ENCODE results near the gene C1D. TPM values are rescaled to one million over a fixed set of nuclear protein-coding genes. Genes with fewer than 3 reads are reported as not detected.

Gene C1D
- total RNA-seq, 1 donor from 2014 or later, result 19.5 TPM

GRCh38 chr2:68024450-68024849, 38.4 kb downstream of the C1D start:
- Histone ChIP-seq H3K27me3 (no peaks in the 10 kb centered on the region), H3K36me3 (no peaks in the 10 kb centered on the region), H3K27ac (no peak overlapping the region), H3K4me3 (no peak overlapping the region), H3K4me1 (no peaks in the 10 kb centered on the region), H3K9me3 (no peaks in the 10 kb centered on the region)
- DNase-seq (no peak), ATAC-seq (no peak)
- no peak for TF ChIP-seq CTCF (IDR thresholded peaks at IDR 0.05)
- intact Hi-C loops (cut with DNase I), result no loop called here

GRCh38 chr2:68023904-68024303, 38.9 kb downstream of the C1D start:
- ATAC-seq (peak; percentile 12), DNase-seq (no peak)
- no peak for TF ChIP-seq CTCF (IDR thresholded peaks at IDR 0.05)
- H3K4me1 ChIP-seq, result no peaks in the 10 kb centered on the region
- no peaks in the 10 kb centered on the region for H3K9me3 ChIP-seq
- no peaks in the 10 kb centered on the region for H3K36me3 ChIP-seq
- no peaks in the 10 kb centered on the region for H3K27me3 ChIP-seq
- intact Hi-C loops (cut with DNase I), result no loop called here
- no peak overlapping the region for H3K27ac ChIP-seq
- H3K4me3 ChIP-seq, result no peak overlapping the region

- no peak for ATAC-seq
- H3K4me3 ChIP-seq, result no peak overlapping the region
- intact Hi-C loops (cut with DNase I), result no loop called here
Measured at GRCh38 chr2:68018727-68019126, 44.1 kb downstream of the C1D start.

GRCh38 chr2:68009526-68009925, 53.3 kb downstream of the C1D start:
- ATAC-seq, result no peak
- no peaks in the 10 kb centered on the region for H3K4me1 ChIP-seq

More at GRCh38 chr2:68018727-68019126, 44.1 kb downstream of the C1D start:
- DNase-seq, result no peak
- no peak overlapping the region for H3K27ac ChIP-seq
- H3K27me3 ChIP-seq, result no peaks in the 10 kb centered on the region
- no peaks in the 10 kb centered on the region for H3K36me3 ChIP-seq
- H3K9me3 ChIP-seq, result no peaks in the 10 kb centered on the region
- no peaks in the 10 kb centered on the region for H3K4me1 ChIP-seq
- no peak for TF ChIP-seq CTCF (IDR thresholded peaks at IDR 0.05)

GRCh38 chr2:68000170-68000825, 62.5 kb downstream of the C1D start:
- no peak overlapping the region for H3K4me3 ChIP-seq
- intact Hi-C loops (cut with DNase I), result no loop called here
- ATAC-seq, result no peak

More at GRCh38 chr2:68009526-68009925, 53.3 kb downstream of the C1D start:
- Histone ChIP-seq H3K27me3 (no peaks in the 10 kb centered on the region), H3K36me3 (no peaks in the 10 kb centered on the region), H3K4me3 (no peak overlapping the region), H3K9me3 (no peaks in the 10 kb centered on the region), H3K27ac (no peak overlapping the region)
- TF ChIP-seq CTCF (IDR thresholded peaks at IDR 0.05), result no peak
- intact Hi-C loops (cut with DNase I), result no loop called here
- no peak for DNase-seq

More at GRCh38 chr2:68000170-68000825, 62.5 kb downstream of the C1D start:
- H3K36me3 ChIP-seq, result no peaks in the 10 kb centered on the region
- H3K27me3 ChIP-seq, result no peaks in the 10 kb centered on the region
- no peaks in the 10 kb centered on the region for H3K9me3 ChIP-seq
- no peak for DNase-seq
- no peaks in the 10 kb centered on the region for H3K4me1 ChIP-seq
- TF ChIP-seq CTCF (IDR thresholded peaks at IDR 0.05), result no peak
- no peak overlapping the region for H3K27ac ChIP-seq

Data from upper lobe of right lung (tissue), 1 donor.